GM10266 (cell line): ENCODE measurements around the gene CYBA.

ENCODE experiments used
- DNase-seq: peaks from one replicate; pipeline ENCODE4 v3.0.0; 2012; ENCODE audit errors: extremely low spot score
- TF ChIP-seq, protein P1 (sequence below): IDR thresholded peaks from 2 replicates; pipeline ENCODE4 v1.5.1; 2012; ENCODE audit warnings: mild to moderate bottlenecking, low read depth; ENCODE audit not compliant: control insufficient read depth, insufficient read depth; ENCODE audit errors: missing control alignments

CYBA gene

GRCh38 chr16:88631920-88632586, 18.8 kb downstream of the CYBA start:
- no peak for DNase-seq
- TF ChIP-seq, protein P1, sequence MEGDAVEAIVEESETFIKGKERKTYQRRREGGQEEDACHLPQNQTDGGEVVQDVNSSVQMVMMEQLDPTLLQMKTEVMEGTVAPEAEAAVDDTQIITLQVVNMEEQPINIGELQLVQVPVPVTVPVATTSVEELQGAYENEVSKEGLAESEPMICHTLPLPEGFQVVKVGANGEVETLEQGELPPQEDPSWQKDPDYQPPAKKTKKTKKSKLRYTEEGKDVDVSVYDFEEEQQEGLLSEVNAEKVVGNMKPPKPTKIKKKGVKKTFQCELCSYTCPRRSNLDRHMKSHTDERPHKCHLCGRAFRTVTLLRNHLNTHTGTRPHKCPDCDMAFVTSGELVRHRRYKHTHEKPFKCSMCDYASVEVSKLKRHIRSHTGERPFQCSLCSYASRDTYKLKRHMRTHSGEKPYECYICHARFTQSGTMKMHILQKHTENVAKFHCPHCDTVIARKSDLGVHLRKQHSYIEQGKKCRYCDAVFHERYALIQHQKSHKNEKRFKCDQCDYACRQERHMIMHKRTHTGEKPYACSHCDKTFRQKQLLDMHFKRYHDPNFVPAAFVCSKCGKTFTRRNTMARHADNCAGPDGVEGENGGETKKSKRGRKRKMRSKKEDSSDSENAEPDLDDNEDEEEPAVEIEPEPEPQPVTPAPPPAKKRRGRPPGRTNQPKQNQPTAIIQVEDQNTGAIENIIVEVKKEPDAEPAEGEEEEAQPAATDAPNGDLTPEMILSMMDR: no peak

GRCh38 chr16:88631384-88631783, 19.5 kb downstream of the CYBA start:
- no peak for DNase-seq
- TF ChIP-seq, protein P1: no peak

- DNase-seq: no peak
- TF ChIP-seq, protein P1: no peak
These were observed 19.9 kb downstream of the CYBA start for GRCh38 chr16:88630941-88631340.

- no peak for DNase-seq
- TF ChIP-seq, protein P1: no peak
These were observed 20.4 kb downstream of the CYBA start for GRCh38 chr16:88630433-88630832.

DNA sequence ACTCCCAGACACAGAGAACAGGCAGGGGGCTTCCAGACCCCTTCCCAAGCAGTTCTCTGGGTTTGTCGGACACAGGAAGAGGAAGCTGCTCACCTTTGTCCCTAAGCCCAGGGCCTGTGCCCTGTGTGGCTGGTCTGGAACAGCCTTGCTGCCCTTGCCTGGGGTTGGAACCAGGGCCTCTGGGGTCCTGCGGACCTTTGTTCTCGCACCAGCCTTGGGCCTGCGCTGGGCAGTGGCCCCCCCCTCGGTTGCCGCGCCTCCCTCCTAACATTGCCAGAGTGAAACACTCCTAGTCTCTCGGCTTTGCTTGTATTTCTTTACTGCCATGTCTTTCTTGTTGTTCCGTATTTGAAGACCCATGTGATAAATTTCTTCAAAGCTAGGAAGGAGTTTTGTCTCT, 21.0 kb downstream of the CYBA start:
- TF ChIP-seq, protein P1: no peak
- DNase-seq: no peak

GRCh38 chr16:88628512-88628974, 22.3 kb downstream of the CYBA start:
- no peak for DNase-seq
- TF ChIP-seq, protein P1: peak; percentile 13

- TF ChIP-seq, protein P1: no peak
- no peak for DNase-seq
These were observed 23.1 kb downstream of the CYBA start for GRCh38 chr16:88627531-88628411.
